ENCODE measurements around the gene SCN3A.

DNA sequence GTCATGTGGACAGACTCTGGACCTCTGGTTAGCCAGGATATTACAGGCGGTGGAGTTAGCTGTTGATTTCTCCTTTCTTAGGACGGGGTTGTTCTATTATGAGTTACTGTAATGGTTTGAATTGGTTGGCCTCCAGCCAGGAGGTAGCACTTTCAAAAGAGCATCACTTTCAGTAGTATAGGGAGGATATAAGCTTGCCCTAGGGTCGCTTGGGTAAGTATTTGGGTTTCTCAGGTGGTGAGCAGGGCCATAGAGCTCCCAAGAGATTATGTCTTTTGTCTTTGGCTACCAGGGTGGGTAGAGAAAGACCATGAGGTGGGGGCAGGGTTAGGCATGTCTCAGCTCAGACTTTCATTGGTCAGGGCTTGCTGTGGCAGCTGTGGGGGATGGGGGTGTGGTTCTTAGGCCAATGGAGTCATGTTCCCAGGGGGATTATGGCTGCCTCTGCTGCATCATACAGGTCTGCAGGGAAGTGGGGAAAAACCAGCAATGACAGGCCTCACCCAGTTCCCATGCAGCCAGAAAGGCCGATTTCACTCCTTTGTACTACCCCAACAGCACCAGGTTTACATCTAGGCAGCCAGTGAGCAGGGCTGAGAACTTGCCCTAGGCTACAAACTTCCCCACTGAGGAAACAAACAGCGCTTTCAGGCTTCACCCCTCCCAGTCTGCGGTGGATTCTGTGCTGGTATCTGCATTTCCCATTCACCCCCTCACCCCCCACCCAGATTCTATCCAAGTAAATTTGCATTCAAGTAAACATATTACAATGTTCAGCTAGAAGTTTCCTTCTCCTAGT, 159.1 kb downstream of the SCN3A start:
- TF ChIP-seq, protein P1, sequence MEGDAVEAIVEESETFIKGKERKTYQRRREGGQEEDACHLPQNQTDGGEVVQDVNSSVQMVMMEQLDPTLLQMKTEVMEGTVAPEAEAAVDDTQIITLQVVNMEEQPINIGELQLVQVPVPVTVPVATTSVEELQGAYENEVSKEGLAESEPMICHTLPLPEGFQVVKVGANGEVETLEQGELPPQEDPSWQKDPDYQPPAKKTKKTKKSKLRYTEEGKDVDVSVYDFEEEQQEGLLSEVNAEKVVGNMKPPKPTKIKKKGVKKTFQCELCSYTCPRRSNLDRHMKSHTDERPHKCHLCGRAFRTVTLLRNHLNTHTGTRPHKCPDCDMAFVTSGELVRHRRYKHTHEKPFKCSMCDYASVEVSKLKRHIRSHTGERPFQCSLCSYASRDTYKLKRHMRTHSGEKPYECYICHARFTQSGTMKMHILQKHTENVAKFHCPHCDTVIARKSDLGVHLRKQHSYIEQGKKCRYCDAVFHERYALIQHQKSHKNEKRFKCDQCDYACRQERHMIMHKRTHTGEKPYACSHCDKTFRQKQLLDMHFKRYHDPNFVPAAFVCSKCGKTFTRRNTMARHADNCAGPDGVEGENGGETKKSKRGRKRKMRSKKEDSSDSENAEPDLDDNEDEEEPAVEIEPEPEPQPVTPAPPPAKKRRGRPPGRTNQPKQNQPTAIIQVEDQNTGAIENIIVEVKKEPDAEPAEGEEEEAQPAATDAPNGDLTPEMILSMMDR (conservative IDR thresholded peaks at IDR 0.05): no peak
- no peak for TF ChIP-seq ZFX (IDR thresholded peaks at IDR 0.05)

All from C4-2B (cell line).